GM12878 (cell line): ENCODE measurements around the gene CACNA1G. TPM values are rescaled to one million over a fixed set of nuclear protein-coding genes. Genes with fewer than 3 reads are reported as not detected.

Source experiments
- ATAC-seq: fragments of 200-7000 bp; cut with Tn5 transposase; 3 replicates; pipeline ENCODE4 v1.9.1; 2020; ENCODE audit warnings: mild to moderate bottlenecking, moderate library complexity
- BruUV-seq: library from RNA; stranded (reverse); fragments of 400-500 nt; replicated peaks from 2 replicates; lab custom pipeline; 2021; lab: Mats Ljungman, UMichigan
- CTCF ChIA-PET: fragments of 300-600 bp; sonication (Branson Sonifier 250); formaldehyde crosslinking; extraction: SDS; loops from one replicate; lab custom pipeline; 2021; ENCODE audit warnings: inconsistent platforms; lab: Yijun Ruan, JAX
- POLR2A ChIA-PET: fragments of 350-600 bp; formaldehyde crosslinking; extraction: SDS; loops from one replicate; lab custom pipeline; 2021; ENCODE audit warnings: inconsistent platforms; lab: Charles Lee
- RAD21 ChIA-PET: fragments of 300-600 bp; sonication (Branson Sonifier 250); formaldehyde crosslinking; loops from one replicate; lab custom pipeline; 2023; ENCODE audit warnings: antibody characterized with exemption; ENCODE audit not compliant: unreplicated experiment; lab: Charles Lee
- SMC1A ChIA-PET: fragments of 300-600 bp; sonication (Branson Sonifier 250); formaldehyde crosslinking; loops from one replicate; lab custom pipeline; 2023; ENCODE audit not compliant: unreplicated experiment, uncharacterized antibody; lab: Charles Lee
- DNase-seq: peaks from one replicate; pipeline ENCODE4 v3.0.0-alpha.2; 2011; ENCODE audit warnings: low read depth, low spot score
- FAIRE-seq: peaks from 3 replicates; lab custom pipeline; 2011; peaks lifted over from hg19 to GRCh38; lab: Jason Lieb, UNC
- H2AFZ ChIP-seq: 2 replicates; pipeline ENCODE4 v1.6.0; 2011; ENCODE audit warnings: low read depth, low read length, control low read depth; ENCODE audit not compliant: control insufficient read depth
- H3K27ac ChIP-seq: 2 replicates; pipeline ENCODE4 v1.5.1; 2011; ENCODE audit warnings: control low read depth; ENCODE audit not compliant: control insufficient read depth, insufficient read depth
- H3K27me3 ChIP-seq, 2 experiments: replicated peaks in 1 of 2; 2 replicates each; pipeline versions ENCODE4 v1.6.0 to v1.6.1; 2011; ENCODE audit warnings: low read length in 1 of 2; ENCODE audit not compliant: control insufficient read depth in 2 of 2, insufficient read depth in 2 of 2
- H3K36me3 ChIP-seq, 2 experiments: 2 replicates each; pipeline ENCODE4 v1.5.1; 2011; ENCODE audit warnings: low read length in 1 of 2; ENCODE audit not compliant: control insufficient read depth in 2 of 2, insufficient read depth in 2 of 2
- H3K4me1 ChIP-seq: 2 replicates; pipeline ENCODE4 v1.6.1; 2011; ENCODE audit warnings: mild to moderate bottlenecking, low read length, moderate library complexity, mixed read lengths; ENCODE audit not compliant: control insufficient read depth, insufficient read depth
- H3K4me2 ChIP-seq: 2 replicates; pipeline ENCODE4 v1.6.0; 2011; ENCODE audit warnings: control low read depth; ENCODE audit not compliant: control insufficient read depth, insufficient read depth
- H3K4me3 ChIP-seq: fragments of 200-600 bp; sonication (generic); 2 replicates; pipeline ENCODE4 v1.5.1; 2016
- H3K79me2 ChIP-seq: 2 replicates; pipeline ENCODE4 v1.6.0; 2011; ENCODE audit warnings: low read length; ENCODE audit not compliant: control insufficient read depth, insufficient read depth
- H3K9ac ChIP-seq: 2 replicates; pipeline ENCODE4 v1.8.0; 2011; ENCODE audit warnings: low read length, control low read depth, mixed read lengths; ENCODE audit not compliant: control insufficient read depth, insufficient read depth
- H3K9me3 ChIP-seq: replicated peaks from 3 replicates; pipeline ENCODE4 v1.5.1; 2011; ENCODE audit warnings: mild to moderate bottlenecking, low read length; ENCODE audit not compliant: control insufficient read depth, insufficient read depth
- H4K20me1 ChIP-seq: 2 replicates; pipeline ENCODE4 v1.6.0; 2011; ENCODE audit not compliant: control insufficient read depth, insufficient read depth
- BCL3 ChIP-seq: IDR thresholded peaks from 2 replicates; pipeline ENCODE4 v1.6.1; 2011; ENCODE audit warnings: borderline replicate concordance, low read depth, mild to moderate bottlenecking, moderate library complexity, low read length; ENCODE audit not compliant: insufficient read depth, poor library complexity, severe bottlenecking
- BCLAF1 ChIP-seq: fragments of 450-650 bp; IDR thresholded peaks from 2 replicates; pipeline ENCODE4 v1.6.1; 2017; ENCODE audit warnings: antibody characterized with exemption, mild to moderate bottlenecking, moderate library complexity
- CREB1 ChIP-seq: IDR thresholded peaks from 2 replicates; pipeline ENCODE4 v1.6.1; 2012; ENCODE audit warnings: low read depth, mild to moderate bottlenecking, inconsistent platforms
- E2F8 ChIP-seq: fragments of 450-650 bp; IDR thresholded peaks from 2 replicates; pipeline ENCODE4 v1.6.1; 2018; ENCODE audit warnings: mild to moderate bottlenecking, low read depth, moderate library complexity; ENCODE audit not compliant: partially characterized antibody
- ETV6 ChIP-seq, 2 experiments: fragments of 450-650 bp in 1 of 2; IDR thresholded peaks in 1 of 2; conservative IDR thresholded peaks in 1 of 2; 2 replicates each; pipeline ENCODE4 v1.6.1; 2014; ENCODE audit warnings: antibody characterized with exemption in 1 of 2, borderline replicate concordance in 1 of 2, low read depth in 1 of 2, mild to moderate bottlenecking in 1 of 2, moderate library complexity in 1 of 2
- IKZF1 ChIP-seq: fragments of 450-650 bp; conservative IDR thresholded peaks from 2 replicates; pipeline ENCODE4 v1.6.1; 2017; ENCODE audit warnings: antibody characterized with exemption, mild to moderate bottlenecking
- MEF2B ChIP-seq: fragments of 450-650 bp; IDR thresholded peaks from 2 replicates; pipeline ENCODE4 v1.6.1; 2018; ENCODE audit warnings: mild to moderate bottlenecking, moderate library complexity; ENCODE audit not compliant: partially characterized antibody, poor library complexity, severe bottlenecking
- NFXL1 ChIP-seq: fragments of 450-650 bp; IDR thresholded peaks from 2 replicates; pipeline ENCODE4 v1.6.1; 2017; ENCODE audit warnings: antibody characterized with exemption, mild to moderate bottlenecking, borderline replicate concordance
- NR2C1 ChIP-seq: fragments of 450-650 bp; IDR thresholded peaks from 2 replicates; pipeline ENCODE4 v1.6.1; 2017; ENCODE audit warnings: antibody characterized with exemption, mild to moderate bottlenecking, moderate library complexity
- NRF1 ChIP-seq: conservative IDR thresholded peaks from 2 replicates; pipeline ENCODE4 v1.6.1; 2011; ENCODE audit warnings: mild to moderate bottlenecking, low read depth, low read length, improper control_type of control experiment
- RB1 ChIP-seq: fragments of 450-650 bp; formaldehyde crosslinking; IDR thresholded peaks from 2 replicates; pipeline ENCODE4 v1.6.1; 2017; ENCODE audit warnings: mild to moderate bottlenecking, borderline replicate concordance
- RUNX3 ChIP-seq: IDR thresholded peaks from 2 replicates; pipeline ENCODE4 v1.6.1; 2012; ENCODE audit warnings: low read length, inconsistent platforms
- SRF ChIP-seq, 2 experiments: IDR thresholded peaks; 2 replicates each; pipeline ENCODE4 v1.6.1; 2011; ENCODE audit warnings: low read depth in 2 of 2, low read length in 2 of 2, mild to moderate bottlenecking in 1 of 2, moderate library complexity in 1 of 2
- USF2 ChIP-seq: IDR thresholded peaks from 2 replicates; pipeline ENCODE4 v1.6.1; 2011; ENCODE audit warnings: low read depth, low read length, improper control_type of control experiment, borderline replicate concordance
- ZNF384 ChIP-seq: IDR thresholded peaks from 2 replicates; pipeline ENCODE4 v1.6.1; 2012; ENCODE audit warnings: low read depth, mild to moderate bottlenecking, low read length, improper control_type of control experiment, borderline replicate concordance
- WGBS: methylation state at CpG from one replicate; pipeline ENCODE4 v1.1.6; 2016; ENCODE audit warnings: low lambda C conversion rate; ENCODE audit not compliant: insufficient replicate concordance, insufficient coverage; ENCODE audit errors: missing lambda C conversion rate; 5-methylcytosine and 5-hydroxymethylcytosine counted together
- in situ Hi-C: fragments of 300-500 bp; cut with MboI; formaldehyde crosslinking; loops from 9 replicates; pipeline ENCODE4 v1.14.3; 2018; ENCODE audit warnings: mixed read lengths
- intact Hi-C: fragments of 100-400 bp; cut with micrococcal nuclease; formaldehyde crosslinking; loops from one replicate; pipeline ENCODE4 v1.14.2; 2022; ENCODE audit not compliant: unreplicated experiment
- polyA plus RNA-seq, 11 experiments: library from polyadenylated mRNA; depleted of rRNA in 4 of 11; unstranded in 6 of 11; stranded (reverse) in 5 of 11; fragments of >200 nt; fragmentation: Nextera tagmentation in 4 of 11; fragmentation: Illumina TruSeq in 1 of 11; extraction: Ambion mirVana in 4 of 11; extraction: Trizol in 1 of 11; gene quantifications; 1 replicate in 1 of 11; 2 replicates in 10 of 11; pipeline versions ENCODE4 v1.2.1 to v1.2.3, GENCODE V29; 2011 to 2016; ENCODE audit warnings: inconsistent platforms in 2 of 11, missing spikeins in 2 of 11, low read depth in 1 of 11
- total RNA-seq, 4 experiments: library from RNA; depleted of rRNA in 3 of 4; stranded (reverse); fragments of >200 nt in 3 of 4; fragmentation: Illumina TruSeq in 1 of 4; extraction: Trizol in 1 of 4; gene quantifications; 2 replicates each; pipeline versions ENCODE4 v1.2.1 to v1.2.3, GENCODE V29; 2013 to 2021

Gene CACNA1G
- total and polyA plus RNA-seq, 10 of the 15 experiments (the other 5 are each of a cell fraction or from before 2014, with no cell fraction given): 0.03 to 0.15 TPM; not detected in 8

- no peak overlapping the region for H3K4me2 ChIP-seq
- H3K36me3 ChIP-seq: no peaks in the 10 kb centered on the region
- no peaks in the 10 kb centered on the region; a peak in 1 of 4 replicates for H3K27me3 ChIP-seq
- no peak overlapping the region for H3K4me3 ChIP-seq
- in situ Hi-C loops: no loop called here
- FAIRE-seq (no peak), ATAC-seq (no peak), DNase-seq (no peak)
- H2AFZ ChIP-seq: no peak overlapping the region
- RAD21 ChIA-PET: no interaction called here
- POLR2A ChIA-PET: no interaction called here
- WGBS: 52% methylated on average over 8 of the region's 8 CpGs
- H3K27ac ChIP-seq: no peak overlapping the region
- CTCF ChIA-PET: interaction anchor here (1.1 kb wide), 1 partner anchor 41 kb away, joined by 4 read pairs; the partner anchor contains the start of gene RSAD1
- H3K9ac ChIP-seq: no peak overlapping the region
- intact Hi-C loops: no loop called here
- no TSS peak for BruUV-seq
- no peaks in the 10 kb centered on the region for H3K4me1 ChIP-seq
- no peaks in the 10 kb centered on the region for H3K79me2 ChIP-seq
- no peaks in the 10 kb centered on the region for H4K20me1 ChIP-seq
- SMC1A ChIA-PET: no interaction called here
- no peaks in the 10 kb centered on the region for H3K9me3 ChIP-seq
- no peak for TF ChIP-seq NRF1
- no peak for TF ChIP-seq E2F8
- TF ChIP-seq CREB1: no peak
- TF ChIP-seq SRF (IDR thresholded peaks at IDR 0.05; ENCODE audit: low read depth in 2 of 2, low read length in 2 of 2): no peak
- TF ChIP-seq BCL3: no peak
- no peak for TF ChIP-seq IKZF1
- TF ChIP-seq ZNF384: no peak
- TF ChIP-seq NR2C1: no peak
- no peak for TF ChIP-seq RB1
- no peak for TF ChIP-seq MEF2B
- no peak for TF ChIP-seq NFXL1
- no peak for TF ChIP-seq BCLAF1
- no peak for TF ChIP-seq USF2
- no peak for TF ChIP-seq ETV6 (conservative IDR thresholded peaks at IDR 0.05 in 1 of 2, IDR thresholded peaks at IDR 0.05 in 1 of 2; ENCODE audit: borderline replicate concordance in 1 of 2, low read depth in 1 of 2)
- TF ChIP-seq RUNX3: no peak
Measured at GRCh38 chr17:50519141-50519834, 41.2 kb upstream of the CACNA1G start.
